GM21447 (cell line): ENCODE measurements around the gene PNMA6A.
"Not testable (repeated sequence)": the region's sequence is repeated elsewhere in the genome, so short reads cannot be mapped to it uniquely, and the experiment has no call there.

Experiments
- ATAC-seq: cut with Tn5 transposase; IDR thresholded peaks from one replicate; pipeline ENCODE4 v1.9.1; 2021; ENCODE audit not compliant: unreplicated experiment

PNMA6A gene

DNA sequence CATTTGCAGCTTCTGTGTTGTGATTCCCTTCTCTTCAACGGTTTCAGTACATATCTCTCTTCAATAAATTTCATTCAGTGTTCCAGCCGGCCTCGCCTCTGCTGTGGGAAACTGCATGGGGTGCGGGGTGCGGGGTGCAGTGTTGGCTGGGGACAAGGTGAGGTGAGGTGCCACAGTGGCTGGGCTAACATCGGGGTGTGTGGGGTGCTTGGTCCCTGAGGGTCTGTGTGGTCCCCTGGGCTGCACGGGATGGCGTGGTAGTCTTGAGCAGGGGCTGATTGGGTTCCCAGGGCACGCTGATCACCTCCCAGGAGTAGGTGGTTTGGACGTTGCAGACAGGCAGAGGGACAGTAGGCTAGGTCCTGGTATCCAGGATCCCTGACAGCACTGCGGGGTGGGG is 2.7 kb downstream of the PNMA6A start:
- no peak for ATAC-seq

- ATAC-seq: no peak
These were observed 3.1 kb downstream of the PNMA6A start for GRCh38 chrX:153075366-153075765.

DNA sequence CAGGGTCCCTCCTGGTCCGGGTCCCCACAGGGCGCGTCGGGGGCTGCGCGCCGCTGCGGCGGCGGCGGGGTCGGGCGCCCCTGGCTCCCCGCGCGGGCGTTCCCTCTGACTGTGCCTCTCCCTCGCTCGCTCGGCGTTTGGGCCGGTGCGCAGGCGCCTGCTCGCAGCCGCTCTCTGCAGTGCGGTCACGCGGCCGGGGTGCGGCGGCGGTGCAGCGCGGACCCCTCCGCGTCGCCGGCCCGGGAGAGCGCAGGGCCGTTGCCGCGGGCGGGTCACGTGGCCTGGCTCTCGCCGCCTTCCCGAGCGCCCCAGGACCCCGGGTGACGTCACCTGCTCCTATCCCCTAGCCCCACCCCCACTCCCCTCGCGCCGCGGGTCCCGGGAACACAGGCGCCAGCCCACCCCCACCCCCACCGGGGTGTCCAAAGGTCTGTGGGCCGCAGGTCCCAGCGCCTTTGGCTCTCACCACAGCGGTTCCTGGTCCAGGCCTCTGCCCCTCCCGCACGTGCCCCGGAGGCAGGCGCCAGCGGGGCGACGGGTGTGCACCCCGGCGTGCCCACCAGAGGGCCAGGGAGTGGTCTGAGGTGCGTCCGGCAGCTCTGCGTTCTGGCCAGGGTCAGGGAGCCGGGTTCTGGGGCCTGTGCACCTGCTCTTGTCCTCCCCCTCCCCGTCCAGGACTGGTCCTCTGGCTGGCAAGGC is 5.3 kb downstream of the PNMA6A start:
- ATAC-seq: not testable (repeated sequence)

- not testable (repeated sequence) for ATAC-seq
These were observed 11.1 kb downstream of the PNMA6A start for GRCh38 chrX:153083238-153083923.

DNA sequence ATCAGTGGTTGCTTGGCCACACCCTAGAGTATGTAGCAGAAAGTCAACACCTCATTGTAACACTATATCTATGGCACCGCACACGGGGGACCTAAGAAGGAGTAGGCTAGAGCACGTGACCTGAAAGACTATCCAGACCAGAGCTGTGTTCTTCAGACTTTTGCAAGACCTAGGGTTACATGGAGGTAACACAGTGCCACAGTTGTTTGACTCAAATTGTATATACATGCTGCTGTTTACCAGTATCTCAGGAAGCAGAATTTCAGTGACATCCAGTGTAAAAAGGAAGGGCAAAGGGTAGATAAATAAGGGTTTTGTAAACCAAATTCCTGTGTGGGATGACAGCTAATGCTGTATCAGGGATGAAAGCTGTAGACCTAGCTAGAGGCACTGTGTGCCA is 30.2 kb downstream of the PNMA6A start:
- no peak for ATAC-seq

DNA sequence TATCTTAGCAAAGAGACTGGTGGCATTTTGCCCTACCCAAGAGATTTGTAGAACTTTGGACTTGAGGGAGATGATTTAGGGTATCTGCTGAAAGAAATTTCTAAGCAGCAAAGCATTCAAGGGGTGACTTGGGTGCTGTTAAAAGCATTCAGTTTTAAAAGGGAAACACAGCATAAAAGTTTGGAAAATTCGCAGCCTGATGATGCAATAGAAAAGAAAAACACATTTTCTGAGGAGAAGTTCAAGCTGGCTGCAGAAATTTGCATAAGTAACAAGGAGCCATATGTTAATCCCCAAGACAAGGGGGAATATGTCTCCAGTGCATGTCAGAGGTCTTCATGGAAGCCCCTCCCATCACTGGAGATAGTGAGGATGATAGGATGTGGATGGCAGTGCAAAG is 32.7 kb downstream of the PNMA6A start:
- ATAC-seq: not testable (repeated sequence)

DNA sequence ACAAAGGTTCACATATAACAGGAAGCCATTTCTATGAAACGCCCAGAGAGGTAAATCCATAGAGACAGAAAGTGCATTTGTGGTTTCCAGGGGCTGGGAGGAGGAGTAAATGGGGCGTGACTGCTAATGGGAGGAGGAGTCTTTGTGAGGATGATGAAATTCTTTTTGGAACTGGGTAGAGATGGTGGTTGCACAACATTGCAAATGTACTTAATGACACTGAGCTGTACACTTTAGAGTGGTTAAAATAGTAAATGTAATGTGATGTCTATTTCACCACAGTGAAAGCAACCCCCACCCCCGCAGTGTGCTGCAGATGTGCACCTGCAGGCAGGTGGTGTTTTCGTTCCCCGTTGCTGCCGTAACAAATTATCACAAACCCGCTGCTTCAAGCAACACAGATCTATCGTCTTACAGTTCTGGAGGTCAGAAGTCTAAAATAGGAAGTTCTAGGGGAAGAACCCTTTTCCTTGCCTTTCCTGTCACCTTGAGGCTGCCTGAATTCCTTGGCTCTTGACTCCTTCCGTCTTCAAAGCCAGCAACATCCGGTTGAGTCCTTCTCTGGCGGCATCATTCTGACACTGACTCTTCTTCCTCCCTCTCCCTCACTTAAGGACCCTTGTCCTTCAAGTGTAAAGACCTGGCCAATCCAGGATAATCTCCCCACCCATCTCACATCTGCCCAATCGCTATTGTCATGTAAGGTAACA is 34.0 kb downstream of the PNMA6A start:
- ATAC-seq: not testable (repeated sequence)

DNA sequence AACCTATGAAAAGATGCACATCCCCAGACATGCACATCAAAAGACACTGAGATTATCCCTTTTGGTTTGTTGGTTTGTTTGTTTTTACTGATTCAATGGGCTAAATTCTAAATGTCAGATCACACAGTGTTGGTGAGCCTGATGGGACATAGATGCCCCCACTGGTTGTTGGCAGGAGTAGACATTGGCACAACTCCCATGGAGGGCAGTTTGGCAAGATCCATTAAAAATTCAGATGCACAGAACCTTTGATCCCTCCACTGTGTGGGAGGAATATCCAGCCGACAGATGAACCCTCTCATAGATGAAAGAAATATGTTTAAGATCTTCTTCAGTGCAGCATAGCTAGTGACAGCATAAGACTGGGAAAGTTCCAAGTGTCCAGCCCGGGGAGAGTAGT is 38.5 kb downstream of the PNMA6A start:
- ATAC-seq: not testable (repeated sequence)

- not testable (repeated sequence) for ATAC-seq
These were observed 41.6 kb downstream of the PNMA6A start for GRCh38 chrX:153113851-153114250.

GRCh38 chrX:153117754-153118153 is 45.5 kb downstream of the PNMA6A start:
- not testable (repeated sequence) for ATAC-seq

GRCh38 chrX:153120230-153120629 is 48.0 kb downstream of the PNMA6A start:
- ATAC-seq: not testable (repeated sequence)

GRCh38 chrX:153123468-153123867 is 51.2 kb downstream of the PNMA6A start:
- not testable (repeated sequence) for ATAC-seq
